Natural killer cell (primary cell): ENCODE data around the gene AP2B1. TPM values are rescaled to one million over a fixed set of nuclear protein-coding genes. Genes with fewer than 3 reads are reported as not detected.

Experiments
- ATAC-seq, 3 donors: fragments of 150-1000 bp in 2 of 3; fragments of 200-7000 bp in 1 of 3; cut with Tn5 transposase; 1 replicate in 1 of 3; 2 replicates in 2 of 3; pipeline ENCODE4 v1.10.0; 2021; ENCODE audit warnings: mild to moderate bottlenecking in 2 of 3, moderate library complexity in 2 of 3
- DNase-seq, 2 donors: peaks; one replicate each; pipeline versions ENCODE4 v3.0.0 to v3.0.0-alpha.2; 2013 to 2021; ENCODE audit warnings: mixed read lengths in 1 of 2
- H3K27ac ChIP-seq: one replicate; pipeline ENCODE4 v1.5.1; 2013; ENCODE audit warnings: mild to moderate bottlenecking, low read length
- H3K27me3 ChIP-seq: one replicate; pipeline ENCODE4 v1.6.1; 2013; ENCODE audit warnings: low read length; ENCODE audit not compliant: control insufficient read depth, insufficient read depth
- H3K36me3 ChIP-seq: one replicate; pipeline ENCODE4 v1.6.1; 2013; ENCODE audit warnings: low read length; ENCODE audit not compliant: control insufficient read depth, insufficient read depth
- H3K4me1 ChIP-seq: one replicate; pipeline ENCODE4 v1.6.1; 2013; ENCODE audit warnings: low read length; ENCODE audit not compliant: control insufficient read depth, insufficient read depth
- H3K4me3 ChIP-seq: one replicate; pipeline ENCODE4 v1.5.1; 2013; ENCODE audit warnings: low read length
- H3K9me3 ChIP-seq: one replicate; pipeline ENCODE4 v1.6.1; 2013; ENCODE audit warnings: low read length; ENCODE audit not compliant: control insufficient read depth, insufficient read depth
- H3K27ac Mint-ChIP-seq, 2 donors: one replicate each; pipeline ENCODE4 v1.8.0; 2022; ENCODE audit warnings: mild to moderate bottlenecking in 2 of 2, mixed read lengths in 2 of 2, moderate library complexity in 1 of 2
- H3K27me3 Mint-ChIP-seq, 2 donors: one replicate each; pipeline ENCODE4 v1.8.0; 2022; ENCODE audit warnings: low read depth in 2 of 2, mixed read lengths in 2 of 2
- H3K36me3 Mint-ChIP-seq: one replicate; pipeline ENCODE4 v1.8.0; 2022; ENCODE audit warnings: mixed read lengths
- H3K4me1 Mint-ChIP-seq, 2 donors: one replicate each; pipeline ENCODE4 v1.8.0; 2022; ENCODE audit warnings: mixed read lengths in 2 of 2
- H3K4me3 Mint-ChIP-seq: one replicate; pipeline ENCODE4 v1.8.0; 2022; ENCODE audit warnings: mild to moderate bottlenecking, moderate library complexity, mixed read lengths
- H3K9me3 Mint-ChIP-seq, 2 donors: one replicate each; pipeline ENCODE4 v1.8.0; 2022; ENCODE audit warnings: mixed read lengths in 2 of 2
- CTCF ChIP-seq: fragments of 200-600 bp; IDR thresholded peaks from one replicate; pipeline ENCODE4 v1.8.0; 2022; ENCODE audit warnings: antibody characterized with exemption
- WGBS: methylation state at CpG from one replicate; pipeline ENCODE4 v1.1.7; 2013; ENCODE audit warnings: missing lambda C conversion rate; ENCODE audit not compliant: insufficient coverage; 5-methylcytosine and 5-hydroxymethylcytosine counted together
- intact Hi-C: fragments of 100-400 bp; cut with micrococcal nuclease; formaldehyde crosslinking; loops from one replicate; pipeline ENCODE4 v1.14.2; 2022
- total RNA-seq, 4 donors: library from RNA; stranded (reverse); fragments of 120-200 nt in 1 of 4; gene quantifications; one replicate each; pipeline versions ENCODE4 v1.2.3 to v1.2.4, GENCODE V29; 2013 to 2022

AP2B1 gene
- total RNA-seq, 3 donors from 2014 or later (not counting 1 experiment from before 2014, with no cell fraction given) = 111 to 148 (median 139) TPM

- Histone ChIP-seq H3K4me3 (no peak overlapping the region), H3K4me1 (no peaks in the 10 kb centered on the region), H3K36me3 (peaks cover 42% of the 10 kb centered on the region), H3K27ac (no peak overlapping the region), H3K27me3 (no peaks in the 10 kb centered on the region), H3K9me3 (no peaks in the 10 kb centered on the region)
- no peak overlapping the region for H3K27ac Mint-ChIP-seq
- WGBS = 49% methylated on average over 7 of the region's 7 CpGs
- no peaks in the 10 kb centered on the region for H3K27me3 Mint-ChIP-seq
- no peak for TF ChIP-seq CTCF
- H3K36me3 Mint-ChIP-seq = peaks cover 19% of the 10 kb centered on the region
- no peak overlapping the region for H3K4me3 Mint-ChIP-seq
- H3K4me1 Mint-ChIP-seq = no peaks in the 10 kb centered on the region
- H3K9me3 Mint-ChIP-seq = no peaks in the 10 kb centered on the region
- peak in 1 of 2 donors; percentile 20 for DNase-seq
- intact Hi-C loops = no loop called here
- peak in 2 of 3 donors; percentile 52 to 53 for ATAC-seq
Observed at GRCh38 chr17:35713069-35713728, 126.1 kb downstream of the AP2B1 start.

- H3K36me3 Mint-ChIP-seq = peaks cover 15% of the 10 kb centered on the region
- H3K4me1 Mint-ChIP-seq = no peaks in the 10 kb centered on the region
- H3K27me3 Mint-ChIP-seq = no peaks in the 10 kb centered on the region
- H3K36me3 ChIP-seq = peaks cover 42% of the 10 kb centered on the region
- H3K27me3 ChIP-seq = no peaks in the 10 kb centered on the region
- ATAC-seq = no peak
- H3K4me3 ChIP-seq = no peak overlapping the region
- H3K27ac ChIP-seq = no peak overlapping the region
- H3K9me3 ChIP-seq = no peaks in the 10 kb centered on the region
- DNase-seq = no peak
- intact Hi-C loops = no loop called here
- TF ChIP-seq CTCF = no peak
- no peak overlapping the region for H3K4me3 Mint-ChIP-seq
- WGBS = 100% methylated on average over 2 of the region's 2 CpGs
- no peaks in the 10 kb centered on the region for H3K9me3 Mint-ChIP-seq
- H3K4me1 ChIP-seq = no peaks in the 10 kb centered on the region
- no peak overlapping the region for H3K27ac Mint-ChIP-seq
Observed at GRCh38 chr17:35714988-35715387, 127.9 kb downstream of the AP2B1 start.

- intact Hi-C loops = no loop called here
Observed at GRCh38 chr17:35715416-35715815, 128.3 kb downstream of the AP2B1 start.

More at GRCh38 chr17:35715416-35715815, 128.3 kb downstream of the AP2B1 start:
- Mint-ChIP-seq H3K27ac (no peak overlapping the region), H3K36me3 (peaks cover 11% of the 10 kb centered on the region), H3K9me3 (no peaks in the 10 kb centered on the region), H3K4me1 (no peaks in the 10 kb centered on the region), H3K4me3 (no peak overlapping the region), H3K27me3 (no peaks in the 10 kb centered on the region)
- Histone ChIP-seq H3K9me3 (no peaks in the 10 kb centered on the region), H3K4me3 (no peak overlapping the region), H3K4me1 (no peaks in the 10 kb centered on the region), H3K27me3 (no peaks in the 10 kb centered on the region), H3K36me3 (peaks cover 39% of the 10 kb centered on the region), H3K27ac (no peak overlapping the region)
- ATAC-seq (no peak), DNase-seq (no peak)
- no peak for TF ChIP-seq CTCF
